Fibroblast of lung (primary cell): ENCODE data around the gene UBE2V1. TPM values are rescaled to one million over a fixed set of nuclear protein-coding genes. Genes with fewer than 3 reads are reported as not detected.

ENCODE experiments used
- DNase-seq, 2 donors: peaks; one replicate each; pipeline versions ENCODE4 v3.0.0 to v3.0.0-alpha.2; 2010; ENCODE audit warnings: low read depth in 2 of 2
- H2AFZ ChIP-seq: 2 replicates; pipeline ENCODE4 v1.5.1; 2012; ENCODE audit warnings: low read length, control low read depth, inconsistent platforms
- H3K27ac ChIP-seq: 2 replicates; pipeline ENCODE4 v1.5.1; 2011; ENCODE audit warnings: low read length, control low read depth; ENCODE audit not compliant: insufficient read depth
- H3K27me3 ChIP-seq: 2 replicates; pipeline ENCODE4 v1.5.1; 2011; ENCODE audit warnings: mild to moderate bottlenecking, low read length; ENCODE audit not compliant: control insufficient read depth, insufficient read depth
- H3K36me3 ChIP-seq: 2 replicates; pipeline ENCODE4 v1.5.1; 2011; ENCODE audit warnings: low read length; ENCODE audit not compliant: control insufficient read depth, insufficient read depth
- H3K4me1 ChIP-seq: 2 replicates; pipeline ENCODE4 v1.5.1; 2011; ENCODE audit warnings: low read length; ENCODE audit not compliant: control insufficient read depth, insufficient read depth; ENCODE audit errors: extremely low read depth
- H3K4me2 ChIP-seq: 2 replicates; pipeline ENCODE4 v1.5.1; 2011; ENCODE audit warnings: low read length, control low read depth; ENCODE audit not compliant: insufficient read depth; ENCODE audit errors: extremely low read depth
- H3K4me3 ChIP-seq, 4 experiments: fragments of 200-600 bp in 1 of 4; sonication (generic) in 1 of 4; replicated peaks in 1 of 4; 2 replicates each; pipeline ENCODE4 v1.5.1; 2011 to 2016; ENCODE audit warnings: low read length in 4 of 4, low read depth in 3 of 4, mild to moderate bottlenecking in 3 of 4, control low read depth in 2 of 4, inconsistent platforms in 1 of 4, mixed read lengths in 1 of 4; ENCODE audit not compliant: insufficient read depth in 1 of 4; ENCODE audit errors: control extremely low read depth in 1 of 4
- H3K79me2 ChIP-seq: 2 replicates; pipeline ENCODE4 v1.5.1; 2012; ENCODE audit warnings: mild to moderate bottlenecking, low read length, inconsistent platforms; ENCODE audit not compliant: control insufficient read depth, insufficient read depth
- H3K9ac ChIP-seq: 2 replicates; pipeline ENCODE4 v1.5.1; 2011; ENCODE audit warnings: mild to moderate bottlenecking, low read length, control low read depth; ENCODE audit not compliant: insufficient read depth
- H3K9me3 ChIP-seq: 2 replicates; pipeline ENCODE4 v1.5.1; 2012; ENCODE audit warnings: low read depth, low read length; ENCODE audit not compliant: control insufficient read depth, insufficient read depth
- H4K20me1 ChIP-seq: 2 replicates; pipeline ENCODE4 v1.5.1; 2011; ENCODE audit warnings: low read length; ENCODE audit not compliant: control insufficient read depth, insufficient read depth; ENCODE audit errors: extremely low read depth
- CTCF ChIP-seq, 2 donors: IDR thresholded peaks in 1 of 2; conservative IDR thresholded peaks in 1 of 2; 1 replicate in 1 of 2; 2 replicates in 1 of 2; pipeline ENCODE4 v1.5.1; 2011 to 2012; ENCODE audit warnings: low read length in 2 of 2, control low read depth in 1 of 2, inconsistent platforms in 1 of 2, low read depth in 1 of 2, mild to moderate bottlenecking in 1 of 2
- EZH2 ChIP-seq: IDR thresholded peaks from 2 replicates; pipeline ENCODE4 v1.5.1; 2012; ENCODE audit warnings: low read length, control low read depth, mild to moderate bottlenecking; ENCODE audit errors: missing control alignments
- polyA plus RNA-seq, 2 donors: library from polyadenylated mRNA; depleted of rRNA in 1 of 2; stranded (reverse) in 1 of 2; unstranded in 1 of 2; fragments of >200 nt; gene quantifications; 2 replicates each; pipeline ENCODE4 v1.2.1, GENCODE V29; 2011 to 2012; ENCODE audit warnings: missing spikeins in 1 of 2
- total RNA-seq: library from RNA; depleted of rRNA; stranded (reverse); fragments of >200 nt; gene quantifications from 2 replicates; pipeline ENCODE4 v1.2.1, GENCODE V29; 2014

Gene UBE2V1
- total and polyA plus RNA-seq, 2 donors (not counting 1 experiment from before 2014, with no cell fraction given): 31.7 to 193 TPM

GRCh38 chr20:50133041-50133440 lies 20.1 kb upstream of the UBE2V1 start:
- no peak overlapping the region for H3K27ac ChIP-seq
- H3K36me3 ChIP-seq: peaks cover 25% of the 10 kb centered on the region
- H2AFZ ChIP-seq: no peak overlapping the region
- H3K79me2 ChIP-seq: peaks cover 38% of the 10 kb centered on the region
- H3K4me3 ChIP-seq: no peak overlapping the region
- peaks cover 31% of the 10 kb centered on the region for H3K4me1 ChIP-seq
- H4K20me1 ChIP-seq: no peaks in the 10 kb centered on the region
- H3K4me2 ChIP-seq: no peak overlapping the region
- DNase-seq: no peak
- no peaks in the 10 kb centered on the region for H3K9me3 ChIP-seq
- H3K27me3 ChIP-seq: no peaks in the 10 kb centered on the region
- no peak for TF ChIP-seq EZH2
- no peak for TF ChIP-seq CTCF (conservative IDR thresholded peaks at IDR 0.05 in 1 of 2, IDR thresholded peaks at IDR 0.05 in 1 of 2; ENCODE audit: low read depth in 1 of 2, low read length in 2 of 2)
- no peak overlapping the region for H3K9ac ChIP-seq

GRCh38 chr20:50130995-50131394 lies 18.0 kb upstream of the UBE2V1 start:
- Histone ChIP-seq H4K20me1 (no peaks in the 10 kb centered on the region), H3K36me3 (peaks cover 35% of the 10 kb centered on the region)

GRCh38 chr20:50130356-50130723 lies 17.4 kb upstream of the UBE2V1 start:
- DNase-seq: no peak
- H3K27me3 ChIP-seq: no peaks in the 10 kb centered on the region
- H2AFZ ChIP-seq: no peak overlapping the region
- peak overlapping the region; percentile 52 for H3K27ac ChIP-seq
- peaks cover 35% of the 10 kb centered on the region for H3K36me3 ChIP-seq
- H3K4me3 ChIP-seq: no peak overlapping the region
- no peak overlapping the region for H3K9ac ChIP-seq
- H3K4me1 ChIP-seq: peaks cover 21% of the 10 kb centered on the region
- H4K20me1 ChIP-seq: no peaks in the 10 kb centered on the region
- peak overlapping the region; percentile 61 for H3K4me2 ChIP-seq
- peaks cover 23% of the 10 kb centered on the region for H3K79me2 ChIP-seq
- H3K9me3 ChIP-seq: no peaks in the 10 kb centered on the region
- TF ChIP-seq CTCF (conservative IDR thresholded peaks at IDR 0.05 in 1 of 2, IDR thresholded peaks at IDR 0.05 in 1 of 2; ENCODE audit: low read depth in 1 of 2, low read length in 2 of 2) (no peak), EZH2 (no peak)

More at GRCh38 chr20:50130995-50131394, 18.0 kb upstream of the UBE2V1 start:
- Histone ChIP-seq H3K4me2 (peak overlapping the region; percentile 56), H3K79me2 (peaks cover 27% of the 10 kb centered on the region), H3K9ac (no peak overlapping the region), H3K4me1 (peaks cover 21% of the 10 kb centered on the region), H2AFZ (no peak overlapping the region), H3K27me3 (no peaks in the 10 kb centered on the region), H3K9me3 (no peaks in the 10 kb centered on the region), H3K27ac (no peak overlapping the region), H3K4me3 (no peak overlapping the region)
- TF ChIP-seq EZH2 (no peak), CTCF (conservative IDR thresholded peaks at IDR 0.05 in 1 of 2, IDR thresholded peaks at IDR 0.05 in 1 of 2; ENCODE audit: low read depth in 1 of 2, low read length in 2 of 2) (no peak)
- DNase-seq: peak in 1 of 2 donors; percentile 70
